Activated naive CD4-positive, alpha-beta T cell treated with Interleukin-2 at 50 U/mL for 16 hours (primary cell): ENCODE measurements around the gene MCAT.

Source experiments
- DNase-seq: peaks from one replicate; pipeline ENCODE4 v3.0.0-alpha.2; 2020

The MCAT gene

DNA sequence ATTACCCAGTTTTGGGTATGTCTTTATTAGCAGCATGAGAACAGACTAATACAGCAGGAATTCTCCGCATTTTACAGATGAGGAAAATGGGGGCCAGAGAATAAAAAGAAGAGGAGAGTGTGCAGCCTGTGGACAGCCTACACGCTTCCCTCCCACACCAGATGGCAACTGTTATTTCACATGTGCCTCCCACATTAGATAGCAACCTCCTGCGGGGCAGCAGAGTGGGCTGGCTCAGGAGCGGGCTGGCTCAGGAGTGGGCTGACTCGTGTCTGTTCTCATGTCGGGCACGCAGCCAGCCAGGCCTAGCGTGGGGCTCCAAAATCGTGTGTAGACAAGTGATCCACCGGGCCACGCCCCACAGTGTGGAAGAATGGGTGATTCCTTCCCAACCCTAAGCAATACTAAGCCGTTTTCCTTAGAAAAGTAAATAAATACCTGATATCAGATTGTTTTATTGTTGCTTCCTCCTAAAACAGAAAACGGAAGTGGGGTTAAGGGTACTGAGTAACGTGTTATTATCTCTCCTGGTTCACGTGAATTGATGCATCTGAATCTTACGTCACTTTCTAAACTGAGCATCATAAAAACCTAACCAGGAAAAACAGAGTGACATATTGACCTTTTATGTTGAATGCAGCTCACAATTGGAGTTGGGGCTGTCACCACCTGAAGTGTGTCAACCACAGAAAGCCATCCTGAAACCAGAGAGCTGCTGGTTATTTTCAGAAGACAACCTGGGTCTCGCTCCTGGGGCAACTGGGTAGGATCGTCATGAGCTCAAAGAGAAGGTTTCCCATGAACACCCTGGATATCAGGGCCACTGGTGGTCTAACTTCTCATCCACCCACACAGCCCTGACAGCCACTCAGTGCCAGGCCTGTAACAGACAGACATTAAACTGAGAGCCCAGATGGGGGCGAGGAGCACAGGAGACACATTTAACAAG lies 57.3 kb downstream of the MCAT start:
- DNase-seq = no peak
